Measurements from ENCODE around the gene GRIK4.

Gene GRIK4

DNA sequence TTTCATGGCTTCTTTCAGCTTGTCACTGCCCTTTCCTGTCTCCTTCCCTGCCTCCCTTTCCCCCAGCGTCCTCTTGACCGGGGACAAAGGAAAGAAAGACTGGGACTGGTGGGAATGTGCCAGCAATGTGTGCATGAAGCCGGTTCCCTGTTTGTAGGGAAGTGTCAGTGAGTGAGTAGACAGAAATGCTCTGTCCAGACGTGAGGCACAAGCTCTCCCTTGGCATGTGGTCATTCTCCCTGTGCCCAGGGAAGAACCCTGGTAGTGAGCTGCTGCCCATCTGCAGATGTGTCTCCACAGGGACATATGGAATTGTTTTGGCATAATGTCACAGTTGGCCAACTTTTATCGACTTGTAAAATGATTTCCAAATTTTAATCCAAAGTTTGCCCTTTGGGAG lies 426.0 kb downstream of the GRIK4 start:
- no peak for TF ChIP-seq FOXP2 (optimal IDR thresholded peaks at IDR 0.05; ENCODE audit: borderline replicate concordance, extremely low read depth, extremely low read length, insufficient read depth)
- no peak for TF ChIP-seq SIN3A (IDR thresholded peaks at IDR 0.05; ENCODE audit: borderline replicate concordance, insufficient read depth, low read length)
- TF ChIP-seq POLR2AphosphoS5 (IDR thresholded peaks at IDR 0.05; ENCODE audit: low read depth, low read length): no peak
- TF ChIP-seq REST (IDR thresholded peaks at IDR 0.05; ENCODE audit: insufficient read depth in 1 of 2, low read depth in 2 of 2, low read length in 2 of 2): no peak
- TF ChIP-seq TAF1 (IDR thresholded peaks at IDR 0.05; ENCODE audit: borderline replicate concordance, insufficient read depth, low read length): no peak

DNA sequence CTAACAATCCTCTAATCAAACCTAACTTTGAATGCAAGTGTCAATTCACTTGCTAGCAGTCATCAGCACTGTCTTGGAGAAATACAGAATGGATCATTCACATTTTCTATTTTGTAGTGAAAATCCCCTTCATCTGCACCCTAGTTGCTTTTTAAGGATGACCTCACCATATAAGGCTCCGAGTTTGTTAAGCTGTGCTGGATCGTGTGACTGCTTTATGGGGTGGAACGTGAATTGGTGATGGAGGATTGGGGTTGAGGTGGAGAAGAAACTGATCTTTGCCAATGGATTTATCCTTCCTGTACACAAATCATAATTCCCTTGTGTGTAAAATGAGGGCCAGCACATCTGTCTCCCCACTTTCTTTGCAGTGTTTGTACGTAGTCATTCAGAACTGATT lies 426.7 kb downstream of the GRIK4 start:
- no peak for TF ChIP-seq SIN3A (IDR thresholded peaks at IDR 0.05; ENCODE audit: borderline replicate concordance, insufficient read depth, low read length)
- no peak for TF ChIP-seq REST (IDR thresholded peaks at IDR 0.05; ENCODE audit: insufficient read depth in 1 of 2, low read depth in 2 of 2, low read length in 2 of 2)
- no peak for TF ChIP-seq TAF1 (IDR thresholded peaks at IDR 0.05; ENCODE audit: borderline replicate concordance, insufficient read depth, low read length)
- no peak for TF ChIP-seq POLR2AphosphoS5 (IDR thresholded peaks at IDR 0.05; ENCODE audit: low read depth, low read length)
- no peak for TF ChIP-seq FOXP2 (optimal IDR thresholded peaks at IDR 0.05; ENCODE audit: borderline replicate concordance, extremely low read depth, extremely low read length, insufficient read depth)

DNA sequence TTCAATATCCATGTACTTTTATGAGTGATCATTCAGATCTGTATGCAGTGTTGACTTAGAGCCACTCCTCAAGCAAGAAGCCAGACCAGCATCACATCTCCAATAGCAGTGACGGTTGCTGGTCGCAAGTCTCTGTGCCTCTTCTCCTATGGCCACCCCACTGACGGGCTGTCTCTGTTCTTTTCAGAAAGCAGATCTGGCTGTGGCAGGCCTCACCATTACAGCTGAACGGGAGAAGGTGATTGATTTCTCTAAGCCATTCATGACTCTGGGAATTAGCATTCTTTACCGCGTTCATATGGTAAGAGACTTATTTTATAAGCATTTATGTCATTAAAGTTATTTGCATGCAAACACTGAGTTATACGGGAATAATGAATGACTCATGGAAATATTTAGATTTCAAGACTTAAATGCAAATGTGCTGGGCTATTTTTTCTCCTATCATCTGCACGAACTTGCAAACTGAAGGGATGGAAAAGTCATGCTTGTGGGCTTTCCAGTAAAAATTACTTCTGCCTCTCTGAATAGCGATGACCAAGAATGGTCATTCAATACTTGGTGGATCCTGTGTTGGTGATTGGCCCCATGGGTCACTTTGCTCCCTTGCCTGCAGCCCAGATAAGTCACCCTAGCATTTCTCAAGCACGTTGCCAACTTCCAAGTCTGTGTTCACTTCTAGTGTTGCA lies 428.8 kb downstream of the GRIK4 start:
- TF ChIP-seq SIN3A (IDR thresholded peaks at IDR 0.05; ENCODE audit: borderline replicate concordance, insufficient read depth, low read length) (no peak), REST (IDR thresholded peaks at IDR 0.05; ENCODE audit: insufficient read depth in 1 of 2, low read depth in 2 of 2, low read length in 2 of 2) (no peak), TAF1 (IDR thresholded peaks at IDR 0.05; ENCODE audit: borderline replicate concordance, insufficient read depth, low read length) (no peak), POLR2AphosphoS5 (IDR thresholded peaks at IDR 0.05; ENCODE audit: low read depth, low read length) (no peak), FOXP2 (optimal IDR thresholded peaks at IDR 0.05; ENCODE audit: borderline replicate concordance, extremely low read depth, extremely low read length, insufficient read depth) (no peak)

DNA sequence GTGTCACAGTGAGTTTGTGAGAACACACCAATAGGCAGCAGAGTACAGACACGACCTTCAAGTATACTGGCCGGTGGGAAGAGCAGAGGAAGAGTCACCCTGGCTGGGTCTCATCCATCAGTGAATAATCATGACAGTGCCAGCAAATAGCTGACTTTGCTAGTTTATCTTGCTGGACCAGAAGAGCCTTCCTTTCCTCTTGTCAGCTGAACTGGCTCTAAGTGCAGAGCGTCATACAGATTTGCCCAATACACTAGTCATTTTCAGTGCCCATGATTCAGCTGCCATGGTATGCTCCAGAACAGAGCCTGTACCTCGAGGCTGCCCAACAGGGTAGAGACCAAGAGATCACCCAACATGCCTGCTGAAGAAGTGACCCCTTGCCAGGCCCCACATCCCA lies 429.5 kb downstream of the GRIK4 start:
- TF ChIP-seq REST (IDR thresholded peaks at IDR 0.05; ENCODE audit: insufficient read depth in 1 of 2, low read depth in 2 of 2, low read length in 2 of 2) (no peak), POLR2AphosphoS5 (IDR thresholded peaks at IDR 0.05; ENCODE audit: low read depth, low read length) (no peak), FOXP2 (optimal IDR thresholded peaks at IDR 0.05; ENCODE audit: borderline replicate concordance, extremely low read depth, extremely low read length, insufficient read depth) (no peak), TAF1 (IDR thresholded peaks at IDR 0.05; ENCODE audit: borderline replicate concordance, insufficient read depth, low read length) (no peak), SIN3A (IDR thresholded peaks at IDR 0.05; ENCODE audit: borderline replicate concordance, insufficient read depth, low read length) (no peak)

Data from PFSK-1 (cell line).